Measurements from ENCODE around the gene LOX.

GRCh38 chr5:122089096-122090013 lies 11.3 kb upstream of the LOX start:
- TF ChIP-seq SMARCB1 (IDR thresholded peaks at IDR 0.05; ENCODE audit: insufficient read length, low read depth) (no peak), NBN (IDR thresholded peaks at IDR 0.05; ENCODE audit: low read depth) (no peak), ZBTB26 (CRISPR knock-in tag; IDR thresholded peaks at IDR 0.05) (no peak), POLR2A (conservative IDR thresholded peaks at IDR 0.05) (no peak), ZNF184 (CRISPR knock-in tag; IDR thresholded peaks at IDR 0.05) (no peak), CEBPB (tag; IDR thresholded peaks at IDR 0.05) (no peak)

Data from K562 (cell line).